Bronchial epithelial cell (primary cell): Measurements from ENCODE around the gene KLHL40. TPM values are rescaled to one million over a fixed set of nuclear protein-coding genes. Genes with fewer than 3 reads are reported as not detected.

Experiments
- DNase-seq: peaks from one replicate; pipeline ENCODE4 v3.0.0-alpha.2; 2010; ENCODE audit warnings: low read depth
- FAIRE-seq: peaks from 2 replicates; lab custom pipeline; 2011; peaks lifted over from hg19 to GRCh38; lab: Jason Lieb, UNC
- H3K27me3 ChIP-seq: 2 replicates; pipeline ENCODE4 v1.5.1; 2011; ENCODE audit warnings: low read length; ENCODE audit not compliant: control insufficient read depth, insufficient read depth
- H3K36me3 ChIP-seq: 2 replicates; pipeline ENCODE4 v1.5.1; 2011; ENCODE audit warnings: low read length; ENCODE audit not compliant: control insufficient read depth, insufficient read depth
- H3K4me3 ChIP-seq: 2 replicates; pipeline ENCODE4 v1.5.1; 2011; ENCODE audit warnings: mild to moderate bottlenecking, low read depth, low read length, control low read depth
- total RNA-seq: library from RNA; depleted of rRNA; stranded (reverse); fragments of >200 nt; gene quantifications from 2 replicates; pipeline ENCODE4 v1.2.1, GENCODE V29; 2014
- TF ChIP-seq, protein P1 (sequence below): IDR thresholded peaks from 2 replicates; pipeline ENCODE4 v1.5.1; 2011; ENCODE audit warnings: mild to moderate bottlenecking, moderate library complexity, low read length, control low read depth, inconsistent platforms; ENCODE audit not compliant: insufficient read depth, severe bottlenecking

KLHL40 gene
- total RNA-seq, 1 donor from 2014 or later = not detected

DNA sequence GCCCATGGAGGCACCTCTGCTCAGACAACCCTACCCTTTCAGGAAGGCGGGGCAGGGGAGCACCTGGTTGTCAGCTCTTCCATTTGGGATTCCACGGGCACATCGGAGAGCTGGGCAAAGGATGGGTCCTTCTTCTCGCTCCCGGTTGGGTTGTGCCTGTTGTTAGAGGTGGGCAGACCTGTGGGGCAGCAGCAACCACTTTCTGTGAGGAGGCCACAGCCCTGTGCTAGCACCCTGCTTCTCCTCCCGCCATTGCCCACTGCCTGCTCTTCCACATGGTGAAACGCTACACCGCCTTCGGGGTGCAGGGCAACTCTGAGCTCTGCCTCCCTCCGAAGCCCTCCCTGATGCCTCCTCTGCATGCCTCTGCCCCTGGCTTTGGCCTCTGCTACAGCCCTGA lies 24.3 kb downstream of the KLHL40 start:
- no peak for DNase-seq
- Histone ChIP-seq H3K4me3 (no peak overlapping the region), H3K36me3 (no peaks in the 10 kb centered on the region), H3K27me3 (peaks cover 2% of the 10 kb centered on the region)
- FAIRE-seq = no peak
- TF ChIP-seq, protein P1, sequence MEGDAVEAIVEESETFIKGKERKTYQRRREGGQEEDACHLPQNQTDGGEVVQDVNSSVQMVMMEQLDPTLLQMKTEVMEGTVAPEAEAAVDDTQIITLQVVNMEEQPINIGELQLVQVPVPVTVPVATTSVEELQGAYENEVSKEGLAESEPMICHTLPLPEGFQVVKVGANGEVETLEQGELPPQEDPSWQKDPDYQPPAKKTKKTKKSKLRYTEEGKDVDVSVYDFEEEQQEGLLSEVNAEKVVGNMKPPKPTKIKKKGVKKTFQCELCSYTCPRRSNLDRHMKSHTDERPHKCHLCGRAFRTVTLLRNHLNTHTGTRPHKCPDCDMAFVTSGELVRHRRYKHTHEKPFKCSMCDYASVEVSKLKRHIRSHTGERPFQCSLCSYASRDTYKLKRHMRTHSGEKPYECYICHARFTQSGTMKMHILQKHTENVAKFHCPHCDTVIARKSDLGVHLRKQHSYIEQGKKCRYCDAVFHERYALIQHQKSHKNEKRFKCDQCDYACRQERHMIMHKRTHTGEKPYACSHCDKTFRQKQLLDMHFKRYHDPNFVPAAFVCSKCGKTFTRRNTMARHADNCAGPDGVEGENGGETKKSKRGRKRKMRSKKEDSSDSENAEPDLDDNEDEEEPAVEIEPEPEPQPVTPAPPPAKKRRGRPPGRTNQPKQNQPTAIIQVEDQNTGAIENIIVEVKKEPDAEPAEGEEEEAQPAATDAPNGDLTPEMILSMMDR = no peak

DNA sequence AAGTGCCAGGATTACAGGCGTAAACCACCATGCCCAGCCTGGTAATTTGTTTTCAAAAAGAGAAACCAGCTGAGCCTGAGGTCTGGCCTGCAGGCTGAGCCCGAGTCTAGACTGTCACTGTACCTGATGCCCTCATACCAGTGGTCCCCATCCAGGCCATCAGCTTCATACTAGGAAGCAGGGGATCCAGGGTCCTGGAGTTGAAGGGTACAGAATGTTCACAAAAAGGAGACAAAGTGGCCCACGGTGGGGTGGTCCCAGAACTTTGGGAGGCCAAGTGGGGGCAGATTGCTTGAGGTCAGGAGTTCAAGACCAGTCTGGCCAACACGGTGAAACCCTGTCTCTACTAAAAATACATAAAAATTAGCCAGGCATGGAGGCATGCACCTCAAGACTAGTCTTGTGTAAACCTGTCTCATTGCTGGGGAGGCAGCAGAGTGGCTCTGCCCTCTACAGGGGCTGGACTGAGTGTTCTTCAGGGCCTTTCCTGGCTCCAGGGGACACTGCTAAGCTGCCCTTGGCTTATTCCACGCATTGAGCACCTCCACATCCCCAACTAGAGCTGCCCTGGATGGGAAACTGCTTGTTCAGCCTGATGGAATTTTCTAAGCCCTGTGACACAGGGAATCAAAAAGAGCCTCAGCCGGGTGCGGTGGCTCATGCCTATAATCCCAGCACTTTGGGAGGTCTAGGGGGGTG lies 25.1 kb downstream of the KLHL40 start:
- no peak for FAIRE-seq
- Histone ChIP-seq H3K36me3 (no peaks in the 10 kb centered on the region), H3K4me3 (no peak overlapping the region), H3K27me3 (peaks cover 2% of the 10 kb centered on the region)
- DNase-seq = no peak
- TF ChIP-seq, protein P1 = no peak

DNA sequence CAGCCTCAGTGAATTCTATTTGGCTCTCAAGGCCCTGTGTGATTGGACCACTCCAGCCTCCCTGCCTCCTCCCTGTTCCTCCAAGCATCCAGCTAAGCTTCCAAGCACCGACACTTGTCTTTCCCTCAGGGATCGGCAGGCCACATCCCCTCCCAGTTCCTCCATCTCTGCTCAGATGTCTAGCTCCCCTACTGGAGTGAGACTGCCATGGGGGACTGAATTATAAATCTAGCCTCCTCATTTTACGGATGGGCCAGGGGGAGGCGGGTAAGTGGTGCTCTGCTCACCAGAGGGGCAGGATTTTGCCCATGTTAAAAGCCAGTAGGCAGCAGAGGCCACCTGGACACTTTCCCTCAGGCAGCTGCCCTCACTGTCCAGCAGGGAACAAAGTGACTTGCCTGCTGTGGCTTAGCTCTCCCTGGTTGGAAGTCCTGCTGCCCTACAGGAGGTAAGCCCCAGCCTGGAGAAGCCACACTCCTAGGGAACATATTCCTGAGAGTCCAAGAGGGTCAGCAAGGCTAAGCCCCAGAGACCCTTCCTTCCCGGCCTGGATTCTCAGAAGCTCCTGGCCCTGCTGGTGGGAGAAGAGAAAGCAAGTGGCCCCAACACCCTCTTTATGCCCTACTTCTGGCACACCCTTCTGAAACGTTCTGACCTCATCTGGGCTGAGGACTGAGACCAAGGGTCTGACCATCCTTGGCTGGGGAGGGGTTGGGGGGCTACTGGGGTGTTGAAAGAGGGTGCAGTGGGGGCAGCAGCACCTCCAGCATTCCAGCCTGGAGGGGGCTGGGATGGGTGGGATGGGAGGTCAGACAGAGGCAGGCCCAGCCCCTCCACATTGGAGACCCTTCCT lies 26.4 kb downstream of the KLHL40 start:
- TF ChIP-seq, protein P1 = no peak
- Histone ChIP-seq H3K4me3 (no peak overlapping the region), H3K27me3 (peaks cover 2% of the 10 kb centered on the region), H3K36me3 (no peaks in the 10 kb centered on the region)
- DNase-seq (no peak), FAIRE-seq (no peak)

DNA sequence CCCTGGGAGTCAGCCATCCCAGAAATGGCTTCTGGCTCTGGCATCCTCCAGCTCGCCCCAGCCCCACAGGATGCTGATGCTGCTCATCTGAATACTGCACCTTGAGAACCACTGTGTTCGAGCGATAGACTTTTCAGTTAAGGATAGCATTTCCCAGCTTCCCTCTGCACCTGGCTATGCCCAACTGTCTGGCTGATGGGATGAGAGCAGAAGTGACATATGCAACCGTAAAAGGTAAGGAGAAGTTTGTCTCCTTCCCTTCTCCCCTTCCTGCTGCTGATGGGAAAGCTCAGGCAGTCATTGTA lies 27.0 kb downstream of the KLHL40 start:
- no peaks in the 10 kb centered on the region for H3K36me3 ChIP-seq
- no peak overlapping the region for H3K4me3 ChIP-seq
- no peak for DNase-seq
- H3K27me3 ChIP-seq = peaks cover 2% of the 10 kb centered on the region
- TF ChIP-seq, protein P1 = no peak
- FAIRE-seq = no peak

DNA sequence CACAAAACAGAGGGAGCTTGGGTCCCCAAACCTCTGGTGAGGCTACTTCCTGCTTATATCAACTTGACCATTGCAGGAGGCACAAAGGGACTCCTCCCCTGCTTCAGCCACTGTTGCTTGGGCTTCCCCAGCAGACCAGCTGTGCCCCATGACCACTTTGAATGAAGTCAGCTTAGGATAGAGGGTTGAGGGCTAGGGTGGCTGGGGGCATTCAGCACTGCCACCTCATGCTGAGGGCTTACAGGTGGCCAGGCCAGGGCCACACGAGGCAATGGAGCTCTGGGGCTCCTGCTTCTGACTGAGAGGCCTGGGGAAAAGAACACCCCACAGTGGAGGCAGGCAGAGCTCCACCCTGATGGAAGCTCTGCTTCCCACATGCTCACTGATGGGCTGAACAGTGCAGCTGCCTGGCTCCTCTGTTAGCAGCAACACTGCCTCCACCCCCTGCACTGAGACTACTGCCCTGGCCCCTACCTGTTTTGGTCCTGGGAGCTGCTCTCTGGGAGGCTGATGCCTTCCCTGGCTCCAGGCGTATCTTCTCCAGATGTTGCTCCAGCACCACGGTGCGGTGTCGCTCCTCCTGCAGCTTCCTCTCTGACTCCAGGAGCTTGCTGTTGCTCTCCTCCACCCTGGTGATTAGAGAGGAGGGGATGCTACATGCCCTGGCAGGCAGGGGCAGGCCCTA lies 27.5 kb downstream of the KLHL40 start:
- DNase-seq (no peak), FAIRE-seq (no peak)
- TF ChIP-seq, protein P1 = no peak
- Histone ChIP-seq H3K27me3 (peaks cover 2% of the 10 kb centered on the region), H3K36me3 (no peaks in the 10 kb centered on the region), H3K4me3 (no peak overlapping the region)
